Upper lobe of left lung (tissue), 6 donors: ENCODE results near the gene PXN. TPM values are rescaled to one million over a fixed set of nuclear protein-coding genes. Genes with fewer than 3 reads are reported as not detected.
"Not testable (repeated sequence)": the region's sequence is repeated elsewhere in the genome, so short reads cannot be mapped to it uniquely, and the experiment has no call there.

Source experiments
- ATAC-seq, 2 donors: fragments of 200-7000 bp; cut with Tn5 transposase; one replicate each; pipeline ENCODE4 v1.9.1; 2022; ENCODE audit warnings: mild to moderate bottlenecking in 2 of 2, moderate library complexity in 2 of 2; ENCODE audit not compliant: low FRiP score in 2 of 2
- DNase-seq, 2 donors: peaks; one replicate each; pipeline ENCODE4 v3.0.0-alpha.2; 2019 to 2020
- H3K27ac ChIP-seq, 4 donors: fragments of 200-600 bp; sonication (generic); one replicate each; pipeline ENCODE4 v1.5.1; 2016 to 2019
- H3K27me3 ChIP-seq, 4 donors: fragments of 200-600 bp; sonication (generic); one replicate each; pipeline ENCODE4 v1.5.1; 2017 to 2019
- H3K36me3 ChIP-seq, 4 donors: fragments of 200-600 bp; sonication (generic); one replicate each; pipeline ENCODE4 v1.5.1; 2016 to 2019
- H3K4me1 ChIP-seq, 4 donors: fragments of 200-600 bp; sonication (generic); one replicate each; pipeline ENCODE4 v1.5.1; 2018 to 2019
- H3K4me3 ChIP-seq, 4 donors: fragments of 200-600 bp; sonication (generic); one replicate each; pipeline ENCODE4 v1.5.1; 2017 to 2019; ENCODE audit warnings: mild to moderate bottlenecking in 2 of 4, moderate library complexity in 1 of 4
- H3K9me3 ChIP-seq, 4 donors: fragments of 200-600 bp; sonication (generic); one replicate each; pipeline ENCODE4 v1.5.1; 2018 to 2019
- CTCF ChIP-seq, 6 experiments: fragments of 450-650 bp in 4 of 6; fragments of 200-600 bp in 2 of 6; sonication (generic) in 2 of 6; IDR thresholded peaks; one replicate each; pipeline ENCODE4 v1.5.1; 2016 to 2019; ENCODE audit warnings: antibody characterized with exemption in 6 of 6
- EP300 ChIP-seq, 4 donors: sonication (generic); formaldehyde crosslinking; IDR thresholded peaks; one replicate each; pipeline ENCODE4 v1.5.1; 2017; ENCODE audit warnings: antibody characterized with exemption in 4 of 4, control low read depth in 2 of 4
- POLR2A ChIP-seq, 4 donors: fragments of 450-650 bp; IDR thresholded peaks; one replicate each; pipeline ENCODE4 v1.5.1; 2016 to 2017; ENCODE audit warnings: antibody characterized with exemption in 4 of 4, mild to moderate bottlenecking in 2 of 4
- POLR2AphosphoS5 ChIP-seq, 2 donors: sonication (generic); formaldehyde crosslinking; IDR thresholded peaks; one replicate each; pipeline ENCODE4 v1.5.1; 2017; ENCODE audit warnings: antibody characterized with exemption in 2 of 2
- WGBS, 2 donors: methylation state at CpG; one replicate each; pipeline ENCODE4 v1.1.5; 2017 to 2018; 5-methylcytosine and 5-hydroxymethylcytosine counted together
- total RNA-seq, 6 donors: library from RNA; depleted of rRNA in 4 of 6; stranded (reverse); fragments of >200 nt in 4 of 6; gene quantifications; one replicate each; pipeline versions ENCODE4 v1.1.0 to v1.2.1, GENCODE V29; 2016 to 2021
- donor health status: DM: no; HTN: no; CAD: no; lungs with moderate emphysema.
- donor health status: DM: no; HTN: yes; CAD: no; lungs with severe emphysema.

Gene PXN
- total RNA-seq, 6 donors from 2014 or later = 67.8 to 210 (median 116) TPM

GRCh38 chr12:120204171-120204570 is 61.4 kb downstream of the PXN start:
- Histone ChIP-seq H3K36me3 (peaks cover 0 to 19% (median under 1%) of the 10 kb centered on the region in 4 donors), H3K27ac (no peak overlapping the region), H3K4me3 (no peak overlapping the region), H3K4me1 (peaks cover 11 to 14% (median 13%) of the 10 kb centered on the region in 4 donors), H3K9me3 (no peaks in the 10 kb centered on the region), H3K27me3 (no peaks in the 10 kb centered on the region)
- no peak for DNase-seq
- no peak for ATAC-seq
- TF ChIP-seq POLR2A (IDR thresholded peaks at IDR 0.05) (no peak), POLR2AphosphoS5 (IDR thresholded peaks at IDR 0.05) (no peak)
- 91 to 92% methylated on average over 7 of the region's 7 CpGs for WGBS, 2 donors

- Histone ChIP-seq H3K27ac (peak overlapping the region; percentile 85 to 91 (median 87)), H3K4me3 (peak overlapping the region; percentile 62 to 95 (median 79)), H3K9me3 (no peaks in the 10 kb centered on the region), H3K4me1 (peaks cover 16 to 34% (median 23%) of the 10 kb centered on the region in 4 donors), H3K36me3 (peaks cover 20 to 40% (median 34%) of the 10 kb centered on the region in 4 donors), H3K27me3 (no peaks in the 10 kb centered on the region)
- TF ChIP-seq CTCF (IDR thresholded peaks at IDR 0.05) (no peak), POLR2AphosphoS5 (IDR thresholded peaks at IDR 0.05) (no peak), POLR2A (IDR thresholded peaks at IDR 0.05) (no peak), EP300 (IDR thresholded peaks at IDR 0.05) (no peak)
- DNase-seq (no peak), ATAC-seq (no peak)
- 2 to 4% methylated on average over 12 to 16 of the region's 16 CpGs for WGBS, 2 donors
Observed at GRCh38 chr12:120200364-120200800, 65.1 kb downstream of the PXN start.

GRCh38 chr12:120199595-120200306 is 65.8 kb downstream of the PXN start:
- H3K4me1 ChIP-seq = peaks cover 20 to 40% (median 29%) of the 10 kb centered on the region in 4 donors
- DNase-seq (no peak), ATAC-seq (peak in 1 of 2 donors; percentile 54)
- H3K9me3 ChIP-seq = no peaks in the 10 kb centered on the region
- H3K36me3 ChIP-seq = peaks cover 20 to 40% (median 34%) of the 10 kb centered on the region in 4 donors
- peak overlapping the region; percentile 62 to 95 (median 79) for H3K4me3 ChIP-seq
- 30 to 36% methylated on average over 12 of the region's 12 CpGs for WGBS, 2 donors
- no peaks in the 10 kb centered on the region for H3K27me3 ChIP-seq
- no peak for TF ChIP-seq POLR2A (IDR thresholded peaks at IDR 0.05)
- peak in 1 of 4 donors; percentile 8 for TF ChIP-seq EP300 (IDR thresholded peaks at IDR 0.05)
- TF ChIP-seq POLR2AphosphoS5 (IDR thresholded peaks at IDR 0.05) = peak in 1 of 2 donors; percentile 73
- H3K27ac ChIP-seq = peak overlapping the region; percentile 85 to 91 (median 87)

- 75 to 94% methylated on average over 5 to 7 of the region's 7 CpGs for WGBS, 2 donors
- H3K9me3 ChIP-seq = no peaks in the 10 kb centered on the region
- H3K36me3 ChIP-seq = peaks cover 20 to 40% (median 34%) of the 10 kb centered on the region in 4 donors
- peak overlapping the region in 3 of 4 donors; percentile 87 to 91 (median 87) for H3K27ac ChIP-seq
- no peak for ATAC-seq
- TF ChIP-seq POLR2A (IDR thresholded peaks at IDR 0.05) (no peak), CTCF (IDR thresholded peaks at IDR 0.05) (no peak), POLR2AphosphoS5 (IDR thresholded peaks at IDR 0.05) (no peak), EP300 (IDR thresholded peaks at IDR 0.05) (no peak)
- peaks cover 20 to 41% (median 29%) of the 10 kb centered on the region in 4 donors for H3K4me1 ChIP-seq
- peak overlapping the region in 1 of 4 donors; percentile 95 for H3K4me3 ChIP-seq
- H3K27me3 ChIP-seq = no peaks in the 10 kb centered on the region
- DNase-seq = no peak
Observed at GRCh38 chr12:120199025-120199424, 66.5 kb downstream of the PXN start.

GRCh38 chr12:120197542-120197887 is 68.0 kb downstream of the PXN start:
- peaks cover 34 to 56% (median 43%) of the 10 kb centered on the region in 4 donors for H3K4me1 ChIP-seq
- peaks cover 20 to 40% (median 34%) of the 10 kb centered on the region in 4 donors for H3K36me3 ChIP-seq
- H3K9me3 ChIP-seq = no peaks in the 10 kb centered on the region
- DNase-seq (no peak), ATAC-seq (no peak)
- TF ChIP-seq POLR2A (IDR thresholded peaks at IDR 0.05) = no peak
- no peak for TF ChIP-seq CTCF (IDR thresholded peaks at IDR 0.05)
- TF ChIP-seq EP300 (IDR thresholded peaks at IDR 0.05) = no peak
- TF ChIP-seq POLR2AphosphoS5 (IDR thresholded peaks at IDR 0.05) = no peak
- WGBS, 2 donors = 80% methylated on average over 4 of the region's 4 CpGs
- no peak overlapping the region for H3K27ac ChIP-seq
- no peak overlapping the region for H3K4me3 ChIP-seq
- H3K27me3 ChIP-seq = no peaks in the 10 kb centered on the region

- H3K4me3 ChIP-seq, H3K9me3 ChIP-seq, H3K27me3 ChIP-seq, DNase-seq, H3K27ac ChIP-seq, ATAC-seq: not testable (repeated sequence)
- whole genome bisulfite sequencing, 2 donors = 80 to 82% methylated on average over 7 of the region's 7 CpGs
- Histone ChIP-seq H3K4me1 (peaks cover 34 to 57% (median 45%) of the 10 kb centered on the region in 4 donors), H3K36me3 (peaks cover 20 to 40% (median 34%) of the 10 kb centered on the region in 4 donors)
Observed at GRCh38 chr12:120196817-120197541, 68.6 kb downstream of the PXN start.
